A172 (cell line): ENCODE results near the gene C1QTNF4. TPM values are rescaled to one million over a fixed set of nuclear protein-coding genes. Genes with fewer than 3 reads are reported as not detected.

ENCODE experiments used
- total RNA-seq: library from RNA; depleted of rRNA; stranded (reverse); fragments of >200 nt; shearing (Covaris generic); gene quantifications from 2 replicates; pipeline ENCODE4 v1.2.3, GENCODE V29; 2014; rRNA removed

C1QTNF4 gene
- total RNA-seq, 1 experiment from 2014 or later: not detected

Other genes starting within 250 kb of the C1QTNF4 start
- gene MYBPC3, start 241.7 kb downstream of the C1QTNF4 start, total RNA-seq: not detected in 2 replicates
- 0.10 TPM in 1 of 2 replicates, not detected in the other for gene SPI1, start 215.9 kb downstream of the C1QTNF4 start, total RNA-seq
- 103 and 108 TPM in 2 replicates for gene SLC39A13, start 185.8 kb downstream of the C1QTNF4 start, total RNA-seq
- gene PSMC3, start 168.0 kb downstream of the C1QTNF4 start, total RNA-seq: 435 and 665 TPM in 2 replicates
- gene RAPSN, start 145.3 kb downstream of the C1QTNF4 start, total RNA-seq: not detected in 2 replicates
- 94.7 and 115 TPM in 2 replicates for gene CELF1, start 41.3 kb downstream of the C1QTNF4 start, total RNA-seq
- gene PTPMT1, start 28.8 kb downstream of the C1QTNF4 start, total RNA-seq: 225 and 253 TPM in 2 replicates
- gene KBTBD4, start 15.4 kb downstream of the C1QTNF4 start, total RNA-seq: 44.7 and 60.4 TPM in 2 replicates
- gene NDUFS3, start 15.3 kb downstream of the C1QTNF4 start, total RNA-seq: 152 and 165 TPM in 2 replicates
- not detected in 2 replicates for gene FAM180B, start 7.7 kb downstream of the C1QTNF4 start, total RNA-seq
- gene MTCH2, start 48.1 kb upstream of the C1QTNF4 start, total RNA-seq: 250 and 254 TPM in 2 replicates
- 1.8 and 2.8 TPM in 2 replicates for gene AGBL2, start 121.0 kb upstream of the C1QTNF4 start, total RNA-seq
- gene FNBP4, start 172.9 kb upstream of the C1QTNF4 start, total RNA-seq: 32.9 and 33.4 TPM in 2 replicates